Sigmoid colon (tissue), 7 donors: ENCODE results near the gene CDK15. TPM values are rescaled to one million over a fixed set of nuclear protein-coding genes. Genes with fewer than 3 reads are reported as not detected.
"Not testable (repeated sequence)": the region's sequence is repeated elsewhere in the genome, so short reads cannot be mapped to it uniquely, and the experiment has no call there.

ENCODE experiments used
- DNase-seq: peaks from one replicate; pipeline ENCODE4 v3.0.0-alpha.2; 2019
- H3K27ac ChIP-seq, 4 donors: fragments of 200-600 bp; sonication (generic); one replicate each; pipeline ENCODE4 v1.5.1; 2016 to 2019; ENCODE audit warnings: mild to moderate bottlenecking in 1 of 4
- H3K27me3 ChIP-seq, 3 donors: fragments of 200-600 bp; sonication (generic); one replicate each; pipeline ENCODE4 v1.5.1; 2019; ENCODE audit warnings: mild to moderate bottlenecking in 1 of 3
- H3K36me3 ChIP-seq, 4 donors: fragments of 200-600 bp; sonication (generic); one replicate each; pipeline ENCODE4 v1.5.1; 2016 to 2019
- H3K4me1 ChIP-seq, 4 donors: fragments of 200-600 bp; sonication (generic); one replicate each; pipeline ENCODE4 v1.5.1; 2017 to 2019
- H3K4me3 ChIP-seq, 4 donors: fragments of 200-600 bp; sonication (generic); one replicate each; pipeline ENCODE4 v1.5.1; 2017 to 2019; ENCODE audit warnings: mild to moderate bottlenecking in 2 of 4, moderate library complexity in 1 of 4
- H3K9me3 ChIP-seq, 4 donors: fragments of 200-600 bp in 3 of 4; sonication (generic) in 3 of 4; one replicate each; pipeline versions ENCODE4 v1.5.1 to v1.6.1; 2013 to 2019
- EP300 ChIP-seq, 4 donors: sonication (generic); formaldehyde crosslinking; IDR thresholded peaks; one replicate each; pipeline ENCODE4 v1.6.1; 2017; ENCODE audit warnings: antibody characterized with exemption in 4 of 4
- POLR2A ChIP-seq, 2 donors: fragments of 450-650 bp; IDR thresholded peaks; one replicate each; pipeline ENCODE4 v1.6.1; 2016; ENCODE audit warnings: antibody characterized with exemption in 2 of 2, mild to moderate bottlenecking in 2 of 2, moderate library complexity in 2 of 2
- POLR2AphosphoS5 ChIP-seq, 4 donors: sonication (generic); formaldehyde crosslinking; IDR thresholded peaks; one replicate each; pipeline ENCODE4 v1.6.1; 2017; ENCODE audit warnings: antibody characterized with exemption in 4 of 4
- WGBS, 2 donors: extraction: QIAGEN DNeasy Blood & Tissue Kit; methylation state at CpG; one replicate each; pipeline ENCODE4 v1.1.7; 2013; 5-methylcytosine and 5-hydroxymethylcytosine counted together
- intact Hi-C: fragments of 100-400 bp; cut with DNase I; formaldehyde crosslinking; loops from one replicate; pipeline ENCODE4 v1.15.1; 2023
- polyA plus RNA-seq, 3 donors: library from polyadenylated mRNA; stranded (reverse); fragments of 200-250 nt; gene quantifications; one replicate each; pipeline ENCODE4 v1.2.3, GENCODE V29; 2013
- total RNA-seq, 4 donors: library from RNA; depleted of rRNA; stranded (reverse); fragments of >200 nt; gene quantifications; one replicate each; pipeline ENCODE4 v1.1.0, GENCODE V29; 2016
- TF ChIP-seq, protein P1 (sequence below), 4 experiments: fragments of 450-650 bp in 3 of 4; fragments of 200-600 bp in 1 of 4; IDR thresholded peaks; one replicate each; pipeline ENCODE4 v1.5.1; 2016 to 2019; ENCODE audit warnings: antibody characterized with exemption in 4 of 4, mild to moderate bottlenecking in 3 of 4, moderate library complexity in 2 of 4
- donor health status: healthy with polysubstance abuse.
- donor health status: Bipolar disorder and iron deficiency.
- donor health status: healthy.

The CDK15 gene
- total and polyA plus RNA-seq, 7 donors: 0.12 to 0.81 (median 0.55) TPM; not detected in 1

DNA sequence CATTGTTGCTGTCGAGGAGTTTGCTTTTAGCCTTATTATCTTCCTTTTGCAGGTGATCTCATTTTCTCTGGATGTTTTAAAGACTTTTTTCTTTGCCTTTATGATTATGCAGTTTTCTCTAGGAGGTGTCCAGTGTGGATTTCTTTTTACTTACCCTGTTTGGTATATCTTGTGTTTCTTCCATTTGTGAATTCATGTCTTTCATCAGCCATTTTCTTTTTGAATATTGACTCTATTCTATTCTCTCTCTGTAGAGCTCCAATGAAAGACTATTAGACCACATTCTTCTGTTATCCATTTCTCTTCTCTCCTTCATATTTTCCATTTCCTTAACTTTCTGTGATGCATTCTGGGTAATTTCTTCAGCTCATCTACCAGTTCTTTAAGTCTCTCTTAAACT, 34.4 kb downstream of the CDK15 start:
- TF ChIP-seq POLR2AphosphoS5 (IDR thresholded peaks at IDR 0.05) (no peak), POLR2A (IDR thresholded peaks at IDR 0.05) (no peak), EP300 (IDR thresholded peaks at IDR 0.05) (no peak)
- TF ChIP-seq, protein P1, sequence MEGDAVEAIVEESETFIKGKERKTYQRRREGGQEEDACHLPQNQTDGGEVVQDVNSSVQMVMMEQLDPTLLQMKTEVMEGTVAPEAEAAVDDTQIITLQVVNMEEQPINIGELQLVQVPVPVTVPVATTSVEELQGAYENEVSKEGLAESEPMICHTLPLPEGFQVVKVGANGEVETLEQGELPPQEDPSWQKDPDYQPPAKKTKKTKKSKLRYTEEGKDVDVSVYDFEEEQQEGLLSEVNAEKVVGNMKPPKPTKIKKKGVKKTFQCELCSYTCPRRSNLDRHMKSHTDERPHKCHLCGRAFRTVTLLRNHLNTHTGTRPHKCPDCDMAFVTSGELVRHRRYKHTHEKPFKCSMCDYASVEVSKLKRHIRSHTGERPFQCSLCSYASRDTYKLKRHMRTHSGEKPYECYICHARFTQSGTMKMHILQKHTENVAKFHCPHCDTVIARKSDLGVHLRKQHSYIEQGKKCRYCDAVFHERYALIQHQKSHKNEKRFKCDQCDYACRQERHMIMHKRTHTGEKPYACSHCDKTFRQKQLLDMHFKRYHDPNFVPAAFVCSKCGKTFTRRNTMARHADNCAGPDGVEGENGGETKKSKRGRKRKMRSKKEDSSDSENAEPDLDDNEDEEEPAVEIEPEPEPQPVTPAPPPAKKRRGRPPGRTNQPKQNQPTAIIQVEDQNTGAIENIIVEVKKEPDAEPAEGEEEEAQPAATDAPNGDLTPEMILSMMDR (IDR thresholded peaks at IDR 0.05): no peak
- no peak for DNase-seq
- 90 to 100% methylated on average over 1 of the region's 1 CpG for WGBS, 2 donors
- H3K27me3 ChIP-seq: no peaks in the 10 kb centered on the region
- H3K36me3 ChIP-seq: no peaks in the 10 kb centered on the region
- H3K27ac ChIP-seq: no peak overlapping the region
- no peaks in the 10 kb centered on the region for H3K9me3 ChIP-seq
- no peak overlapping the region for H3K4me3 ChIP-seq
- H3K4me1 ChIP-seq: no peaks in the 10 kb centered on the region
- intact Hi-C loops: no loop called here

DNA sequence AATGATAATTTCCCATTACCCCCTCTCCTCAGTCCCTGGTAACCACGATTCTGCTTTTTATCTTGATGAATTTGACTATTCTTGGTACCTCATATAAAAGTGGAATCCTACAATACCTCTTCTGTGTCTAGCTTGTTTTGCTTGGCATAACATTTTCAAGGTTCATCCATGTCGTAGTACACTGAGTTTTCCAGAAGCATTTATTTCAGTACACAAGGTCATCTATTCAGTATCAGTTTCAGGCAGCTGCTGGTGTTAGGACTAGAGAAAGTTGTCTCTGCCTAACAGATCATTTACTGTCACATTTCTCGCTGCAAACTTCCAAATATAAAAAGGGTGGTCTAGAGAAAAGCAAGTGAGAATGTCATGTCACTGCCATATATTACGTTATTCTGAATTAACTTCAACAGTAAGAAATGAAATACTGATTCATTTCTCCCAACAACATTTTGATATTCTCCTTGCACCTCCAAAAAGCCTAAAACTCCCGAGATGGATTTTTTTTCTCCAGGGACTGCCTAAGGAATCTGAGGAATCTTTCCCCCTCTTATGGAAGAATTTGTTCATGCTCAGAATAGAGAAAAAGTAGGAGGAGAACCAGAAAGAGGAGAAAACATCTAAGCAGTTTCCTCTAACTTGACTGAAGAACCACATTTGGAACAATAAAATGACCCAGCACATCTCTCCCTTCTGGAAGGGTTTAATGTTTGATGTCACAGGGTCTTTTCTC, 36.0 kb downstream of the CDK15 start:
- no peaks in the 10 kb centered on the region for H3K4me1 ChIP-seq
- no peak overlapping the region for H3K4me3 ChIP-seq
- no peak for DNase-seq
- H3K27me3 ChIP-seq: no peaks in the 10 kb centered on the region
- H3K27ac ChIP-seq: no peak overlapping the region
- WGBS, 2 donors: 78 to 79% methylated on average over 5 of the region's 5 CpGs
- TF ChIP-seq POLR2A (IDR thresholded peaks at IDR 0.05) (no peak), POLR2AphosphoS5 (IDR thresholded peaks at IDR 0.05) (no peak), EP300 (IDR thresholded peaks at IDR 0.05) (no peak)
- TF ChIP-seq, protein P1 (IDR thresholded peaks at IDR 0.05): no peak
- intact Hi-C loops: no loop called here
- no peaks in the 10 kb centered on the region for H3K9me3 ChIP-seq
- H3K36me3 ChIP-seq: no peaks in the 10 kb centered on the region

DNA sequence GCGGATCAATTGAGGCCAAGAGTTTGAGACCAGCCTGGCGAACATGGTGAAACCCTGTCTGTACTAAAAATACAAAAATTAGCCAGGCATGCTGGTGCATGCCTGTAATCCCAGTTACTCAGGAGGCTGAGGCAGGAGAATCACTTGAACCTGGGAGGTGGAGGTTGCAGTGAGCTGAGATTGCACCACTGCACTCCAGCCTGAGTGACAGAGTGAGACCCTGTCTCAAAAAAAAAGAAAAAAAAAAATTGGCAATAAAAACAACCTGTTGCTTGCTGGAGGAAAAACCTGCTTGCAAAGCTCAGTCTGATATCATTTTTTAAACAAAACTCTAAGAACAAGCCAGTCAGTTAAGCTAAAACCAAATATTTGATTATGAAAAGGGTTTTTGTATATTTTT, 38.6 kb downstream of the CDK15 start:
- H3K4me3 ChIP-seq, intact Hi-C loops, H3K27me3 ChIP-seq, H3K4me1 ChIP-seq, H3K36me3 ChIP-seq, DNase-seq, H3K27ac ChIP-seq, H3K9me3 ChIP-seq: not testable (repeated sequence)
- WGBS, 2 donors: 91 to 95% methylated on average over 2 of the region's 2 CpGs

DNA sequence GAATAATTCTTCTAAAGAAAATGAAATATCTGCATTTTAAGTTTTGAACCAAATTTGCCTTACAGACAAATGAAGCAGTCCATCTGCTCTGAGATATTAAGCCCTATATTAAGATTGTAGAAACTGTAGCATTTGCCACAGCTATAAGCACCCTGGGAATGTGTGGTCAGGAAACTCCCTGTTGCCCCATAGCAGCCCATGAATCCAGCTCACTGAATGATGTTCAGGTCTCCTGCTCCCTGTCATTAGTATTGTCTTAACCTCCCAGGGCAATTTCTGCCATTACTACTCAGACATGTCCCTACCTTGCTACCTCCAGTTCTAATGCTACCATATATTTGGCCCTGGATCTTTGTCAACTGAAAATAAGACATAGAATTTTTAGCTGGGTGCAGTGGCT, 41.1 kb downstream of the CDK15 start:
- no peaks in the 10 kb centered on the region for H3K9me3 ChIP-seq
- H3K4me1 ChIP-seq: no peaks in the 10 kb centered on the region
- TF ChIP-seq, protein P1 (IDR thresholded peaks at IDR 0.05): no peak
- no peak for TF ChIP-seq POLR2AphosphoS5 (IDR thresholded peaks at IDR 0.05)
- intact Hi-C loops: no loop called here
- no peaks in the 10 kb centered on the region for H3K27me3 ChIP-seq
- no peak overlapping the region for H3K4me3 ChIP-seq
- H3K27ac ChIP-seq: no peak overlapping the region
- DNase-seq: no peak
- no peaks in the 10 kb centered on the region for H3K36me3 ChIP-seq

DNA sequence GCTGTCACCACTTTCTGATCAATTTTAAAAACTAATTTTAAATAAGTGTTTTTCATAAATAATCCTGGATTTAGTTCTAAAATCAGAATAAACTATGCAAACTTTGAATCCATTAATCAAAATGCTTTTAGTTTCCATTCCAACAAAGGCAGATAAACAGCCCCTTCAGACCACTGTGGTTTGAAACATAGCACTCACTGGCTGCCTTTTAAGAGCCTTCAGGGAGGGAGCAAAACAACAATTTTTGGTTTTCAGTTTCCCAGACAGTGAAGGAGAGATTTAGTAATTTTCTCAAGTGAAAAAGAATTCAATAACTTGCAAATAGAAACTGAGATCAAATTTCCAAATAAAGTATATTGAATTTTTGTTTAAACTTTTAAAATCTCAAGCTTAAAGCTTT, 46.1 kb downstream of the CDK15 start:
- Histone ChIP-seq H3K4me3 (no peak overlapping the region), H3K27me3 (no peaks in the 10 kb centered on the region), H3K4me1 (no peaks in the 10 kb centered on the region), H3K27ac (no peak overlapping the region), H3K36me3 (no peaks in the 10 kb centered on the region), H3K9me3 (no peaks in the 10 kb centered on the region)
- intact Hi-C loops: no loop called here
- no peak for DNase-seq
- no peak for TF ChIP-seq POLR2A (IDR thresholded peaks at IDR 0.05)
- TF ChIP-seq, protein P1 (IDR thresholded peaks at IDR 0.05): no peak
- TF ChIP-seq POLR2AphosphoS5 (IDR thresholded peaks at IDR 0.05): no peak
- no peak for TF ChIP-seq EP300 (IDR thresholded peaks at IDR 0.05)
